DND-41 (cell line): ENCODE results near the gene GIT1.
A peak's percentile ranks its signal among the peaks of the same experiment; 100 is the strongest.

ENCODE experiments used
- ATAC-seq: fragments of 200-7000 bp; cut with Tn5 transposase; 3 replicates; pipeline ENCODE4 v1.9.1; 2021; ENCODE audit warnings: low read depth; ENCODE audit not compliant: insufficient read depth
- DNase-seq: peaks from one replicate; pipeline ENCODE4 v3.0.0-alpha.2; 2020
- H2AFZ ChIP-seq: 2 replicates; pipeline ENCODE4 v1.6.0; 2012; ENCODE audit warnings: low read depth, low read length
- H3K27ac ChIP-seq: 2 replicates; pipeline ENCODE4 v1.5.1; 2012; ENCODE audit warnings: low read length, inconsistent platforms
- H3K27me3 ChIP-seq: fragments of 200-600 bp; sonication (generic); 2 replicates; pipeline ENCODE4 v1.6.0; 2012; ENCODE audit warnings: low read length, mild to moderate bottlenecking, inconsistent platforms; ENCODE audit not compliant: insufficient read depth, poor library complexity
- H3K36me3 ChIP-seq: 2 replicates; pipeline ENCODE4 v1.5.1; 2012; ENCODE audit warnings: low read length, inconsistent platforms; ENCODE audit not compliant: insufficient read depth
- H3K4me1 ChIP-seq: 2 replicates; pipeline ENCODE4 v1.5.1; 2012; ENCODE audit warnings: mild to moderate bottlenecking, low read length; ENCODE audit not compliant: insufficient read depth
- H3K4me2 ChIP-seq: 2 replicates; pipeline ENCODE4 v1.6.0; 2012; ENCODE audit warnings: mild to moderate bottlenecking, moderate library complexity, low read length, inconsistent platforms; ENCODE audit not compliant: insufficient read depth
- H3K4me3 ChIP-seq, 2 experiments: fragments of 200-600 bp in 1 of 2; shearing (Covaris generic) in 1 of 2; 2 replicates each; pipeline ENCODE4 v1.5.1; 2012 to 2016; ENCODE audit warnings: inconsistent platforms in 2 of 2, low read length in 2 of 2, mild to moderate bottlenecking in 2 of 2, low read depth in 1 of 2, moderate library complexity in 1 of 2
- H3K79me2 ChIP-seq: 2 replicates; pipeline ENCODE4 v1.6.0; 2012; ENCODE audit warnings: low read length, inconsistent platforms; ENCODE audit not compliant: insufficient read depth
- H3K9ac ChIP-seq: 2 replicates; pipeline ENCODE4 v1.6.0; 2012; ENCODE audit warnings: low read depth, mild to moderate bottlenecking, inconsistent platforms, low read length, moderate library complexity
- H3K9me3 ChIP-seq: 2 replicates; pipeline ENCODE4 v1.5.1; 2012; ENCODE audit warnings: low read length, moderate library complexity, mild to moderate bottlenecking, inconsistent platforms; ENCODE audit not compliant: insufficient read depth, severe bottlenecking
- H4K20me1 ChIP-seq: 2 replicates; pipeline ENCODE4 v1.6.0; 2012; ENCODE audit warnings: low read length; ENCODE audit not compliant: insufficient read depth
- EZH2 ChIP-seq: IDR thresholded peaks from 3 replicates; pipeline ENCODE4 v1.6.1; 2012; ENCODE audit warnings: borderline replicate concordance, low read depth, mild to moderate bottlenecking, moderate library complexity, low read length, inconsistent platforms; ENCODE audit not compliant: severe bottlenecking
- TF ChIP-seq, protein P1 (sequence below): IDR thresholded peaks from 2 replicates; pipeline ENCODE4 v1.5.1; 2012; ENCODE audit warnings: borderline replicate concordance, low read length, moderate library complexity, mild to moderate bottlenecking; ENCODE audit not compliant: poor library complexity, severe bottlenecking; ENCODE audit errors: extremely low read depth

Gene GIT1

DNA sequence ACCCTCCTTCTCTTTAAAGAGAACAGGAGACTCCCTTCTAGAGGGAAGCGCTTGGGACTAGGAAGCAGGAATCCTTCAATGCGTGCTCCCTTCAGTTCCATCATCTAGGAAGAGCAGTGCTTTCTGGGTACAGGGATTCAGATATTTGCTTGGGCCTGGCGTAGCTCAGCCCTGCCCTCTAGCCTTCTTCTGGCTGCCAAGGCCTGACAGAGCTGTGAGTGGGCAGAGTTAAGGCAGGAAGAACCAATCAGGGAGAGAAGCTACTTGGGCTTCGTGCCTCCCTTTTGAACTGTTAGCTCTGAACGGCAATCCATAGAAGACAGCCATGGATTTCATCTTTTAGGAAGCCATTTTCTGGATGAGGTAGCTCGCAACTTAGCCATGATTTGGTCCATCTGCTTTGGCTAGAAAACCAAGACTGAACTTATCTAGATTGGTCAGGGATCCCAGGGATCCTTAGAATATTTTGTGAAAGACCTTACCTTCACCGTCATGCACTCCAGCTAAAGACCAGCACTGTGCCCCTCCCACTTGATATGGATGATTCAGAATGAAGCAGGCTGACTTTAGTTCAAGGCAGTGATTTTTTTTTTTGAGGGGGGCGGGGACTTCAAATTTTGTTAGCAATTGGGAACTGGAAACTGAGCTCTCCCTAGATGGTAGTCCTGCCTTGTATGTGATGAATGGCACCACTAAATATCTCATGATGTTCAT, 35.7 kb upstream of the GIT1 start:
- Histone ChIP-seq H2AFZ (no peak overlapping the region), H3K4me3 (no peak overlapping the region), H4K20me1 (peaks cover 15% of the 10 kb centered on the region; the same call in 1 of the 2 replicates), H3K9ac (no peak overlapping the region), H3K27me3 (peaks cover 10% of the 10 kb centered on the region), H3K9me3 (no peaks in the 10 kb centered on the region), H3K79me2 (no peaks in the 10 kb centered on the region), H3K27ac (no peak overlapping the region), H3K4me1 (peaks cover 18% of the 10 kb centered on the region), H3K4me2 (no peak overlapping the region), H3K36me3 (peaks cover 12% of the 10 kb centered on the region; the same call in 1 of the 2 replicates)
- no peak for DNase-seq
- TF ChIP-seq, protein P1, sequence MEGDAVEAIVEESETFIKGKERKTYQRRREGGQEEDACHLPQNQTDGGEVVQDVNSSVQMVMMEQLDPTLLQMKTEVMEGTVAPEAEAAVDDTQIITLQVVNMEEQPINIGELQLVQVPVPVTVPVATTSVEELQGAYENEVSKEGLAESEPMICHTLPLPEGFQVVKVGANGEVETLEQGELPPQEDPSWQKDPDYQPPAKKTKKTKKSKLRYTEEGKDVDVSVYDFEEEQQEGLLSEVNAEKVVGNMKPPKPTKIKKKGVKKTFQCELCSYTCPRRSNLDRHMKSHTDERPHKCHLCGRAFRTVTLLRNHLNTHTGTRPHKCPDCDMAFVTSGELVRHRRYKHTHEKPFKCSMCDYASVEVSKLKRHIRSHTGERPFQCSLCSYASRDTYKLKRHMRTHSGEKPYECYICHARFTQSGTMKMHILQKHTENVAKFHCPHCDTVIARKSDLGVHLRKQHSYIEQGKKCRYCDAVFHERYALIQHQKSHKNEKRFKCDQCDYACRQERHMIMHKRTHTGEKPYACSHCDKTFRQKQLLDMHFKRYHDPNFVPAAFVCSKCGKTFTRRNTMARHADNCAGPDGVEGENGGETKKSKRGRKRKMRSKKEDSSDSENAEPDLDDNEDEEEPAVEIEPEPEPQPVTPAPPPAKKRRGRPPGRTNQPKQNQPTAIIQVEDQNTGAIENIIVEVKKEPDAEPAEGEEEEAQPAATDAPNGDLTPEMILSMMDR, result no peak
- no peak for TF ChIP-seq EZH2
- no peak for ATAC-seq

DNA sequence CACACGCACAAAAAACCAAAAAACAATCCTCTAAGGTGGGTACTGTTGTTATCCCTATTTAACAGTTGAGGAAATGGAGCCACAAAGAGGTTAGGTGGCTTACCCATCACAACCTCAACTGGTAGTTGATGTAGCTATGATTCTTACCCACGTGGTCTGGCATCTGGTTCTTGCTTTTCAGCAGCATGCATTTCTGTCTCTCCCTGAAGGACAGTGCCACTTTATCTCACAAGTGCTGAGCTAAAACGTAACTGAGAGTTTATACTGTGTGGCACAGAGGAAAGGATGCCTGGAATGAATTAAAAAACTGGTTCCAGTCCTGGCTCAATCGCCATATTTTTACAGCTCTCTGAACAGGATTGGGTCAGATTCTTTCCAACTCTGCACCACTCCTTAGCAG, 35.1 kb upstream of the GIT1 start:
- DNase-seq (no peak), ATAC-seq (no peak)
- Histone ChIP-seq H3K27me3 (peaks cover 10% of the 10 kb centered on the region), H3K36me3 (peaks cover 12% of the 10 kb centered on the region; the same call in 1 of the 2 replicates), H3K4me3 (no peak overlapping the region), H3K27ac (no peak overlapping the region), H2AFZ (no peak overlapping the region), H3K4me2 (no peak overlapping the region), H3K9ac (no peak overlapping the region), H4K20me1 (peaks cover 15% of the 10 kb centered on the region; the same call in 1 of the 2 replicates), H3K4me1 (peaks cover 18% of the 10 kb centered on the region), H3K9me3 (no peaks in the 10 kb centered on the region), H3K79me2 (no peaks in the 10 kb centered on the region)
- TF ChIP-seq, protein P1, result no peak
- no peak for TF ChIP-seq EZH2

DNA sequence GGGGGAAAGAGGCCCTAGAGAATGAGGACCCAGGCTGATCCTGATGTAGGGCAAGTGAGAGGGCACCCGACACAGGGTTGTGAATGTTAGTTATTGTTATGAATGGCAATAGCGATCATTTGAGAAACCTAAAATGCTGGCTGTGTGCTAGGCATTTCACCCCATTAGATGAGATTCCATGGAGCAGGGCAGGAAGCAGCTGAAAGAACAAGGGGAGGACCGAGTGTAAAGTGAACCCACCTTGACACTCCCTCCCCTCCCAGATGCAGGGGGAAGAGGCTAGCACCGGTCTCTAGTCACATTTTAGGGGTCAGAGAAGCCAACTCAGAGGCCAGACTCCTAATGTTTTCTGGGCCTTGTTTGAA, 33.8 kb upstream of the GIT1 start:
- H3K27ac ChIP-seq, result 0 out of 2 replicates have a peak overlapping the region, but pooled peaks have one; percentile 12
- peak; percentile 3; the same call in 1 of the 3 replicates for ATAC-seq
- peaks cover 20% of the 10 kb centered on the region for H3K4me1 ChIP-seq
- H3K4me3 ChIP-seq, result peak overlapping the region in 1 of 2 experiments; percentile 58; a peak in 2 of 4 replicates
- H3K79me2 ChIP-seq, result no peaks in the 10 kb centered on the region
- no peak for TF ChIP-seq EZH2
- TF ChIP-seq, protein P1, result no peak
- H3K27me3 ChIP-seq, result peaks cover 10% of the 10 kb centered on the region
- H3K9ac ChIP-seq, result peak overlapping the region; percentile 54
- peaks cover 15% of the 10 kb centered on the region for H4K20me1 ChIP-seq
- H3K36me3 ChIP-seq, result 0 out of 2 replicates have a peak, but pooled peaks cover 3% of the 10 kb centered on the region
- H3K4me2 ChIP-seq, result peak overlapping the region; percentile 85
- H2AFZ ChIP-seq, result peak overlapping the region; percentile 73
- DNase-seq, result no peak
- no peaks in the 10 kb centered on the region for H3K9me3 ChIP-seq
